SK-N-MC (cell line): Measurements from ENCODE around the gene EXOSC10.
"Not testable (repeated sequence)": the region's sequence is repeated elsewhere in the genome, so short reads cannot be mapped to it uniquely, and the experiment has no call there.

Experiments
- EZH2 ChIP-seq: fragments of 200-600 bp; sonication (generic); IDR thresholded peaks from one replicate; pipeline ENCODE4 v1.6.1; 2017; ENCODE audit warnings: antibody characterized with exemption
- POLR2AphosphoS5 ChIP-seq: IDR thresholded peaks from 2 replicates; pipeline ENCODE4 v1.6.1; 2012; ENCODE audit warnings: mild to moderate bottlenecking, low read depth, low read length, borderline replicate concordance

DNA sequence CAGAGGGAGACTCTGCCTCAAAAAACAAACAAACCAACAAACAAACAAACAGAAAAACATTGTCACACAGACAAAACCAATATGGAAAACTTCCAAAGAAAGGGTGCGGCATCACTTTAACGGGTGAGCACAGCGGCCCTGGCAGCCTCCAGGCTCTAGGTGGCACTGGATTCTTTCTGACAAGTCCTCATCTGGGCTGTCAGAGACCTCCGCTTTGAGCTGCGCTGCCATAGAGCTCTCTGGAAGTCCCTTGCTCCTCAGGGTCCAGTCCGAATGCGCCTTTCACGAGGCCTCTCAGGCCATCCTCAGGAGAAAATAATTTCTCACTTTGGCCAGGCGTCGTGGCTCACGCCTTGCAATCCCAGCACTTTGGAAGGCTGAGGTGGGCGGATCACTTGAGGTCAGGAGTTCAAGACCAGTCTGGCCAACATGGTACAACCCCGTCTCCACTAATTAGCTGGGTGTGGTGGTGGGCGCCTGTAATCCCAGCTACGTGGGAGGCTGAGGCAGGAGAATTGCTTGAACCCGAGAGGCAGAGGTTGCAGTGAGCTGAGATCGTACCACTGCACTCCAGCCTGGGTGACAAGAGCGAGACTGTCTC is 35.6 kb downstream of the EXOSC10 start:
- TF ChIP-seq EZH2, POLR2AphosphoS5: not testable (repeated sequence)
